Ramos (cell line): ENCODE measurements around the gene PLA2G2F.
"Not testable (repeated sequence)": the region's sequence is repeated elsewhere in the genome, so short reads cannot be mapped to it uniquely, and the experiment has no call there.

Source experiments
- in situ Hi-C: fragments of 300-500 bp; cut with MboI; formaldehyde crosslinking; loops from one replicate; pipeline ENCODE4 v1.14.3; 2022; ENCODE audit warnings: low sequenced_read_pairs; ENCODE audit not compliant: unreplicated experiment

PLA2G2F gene

DNA sequence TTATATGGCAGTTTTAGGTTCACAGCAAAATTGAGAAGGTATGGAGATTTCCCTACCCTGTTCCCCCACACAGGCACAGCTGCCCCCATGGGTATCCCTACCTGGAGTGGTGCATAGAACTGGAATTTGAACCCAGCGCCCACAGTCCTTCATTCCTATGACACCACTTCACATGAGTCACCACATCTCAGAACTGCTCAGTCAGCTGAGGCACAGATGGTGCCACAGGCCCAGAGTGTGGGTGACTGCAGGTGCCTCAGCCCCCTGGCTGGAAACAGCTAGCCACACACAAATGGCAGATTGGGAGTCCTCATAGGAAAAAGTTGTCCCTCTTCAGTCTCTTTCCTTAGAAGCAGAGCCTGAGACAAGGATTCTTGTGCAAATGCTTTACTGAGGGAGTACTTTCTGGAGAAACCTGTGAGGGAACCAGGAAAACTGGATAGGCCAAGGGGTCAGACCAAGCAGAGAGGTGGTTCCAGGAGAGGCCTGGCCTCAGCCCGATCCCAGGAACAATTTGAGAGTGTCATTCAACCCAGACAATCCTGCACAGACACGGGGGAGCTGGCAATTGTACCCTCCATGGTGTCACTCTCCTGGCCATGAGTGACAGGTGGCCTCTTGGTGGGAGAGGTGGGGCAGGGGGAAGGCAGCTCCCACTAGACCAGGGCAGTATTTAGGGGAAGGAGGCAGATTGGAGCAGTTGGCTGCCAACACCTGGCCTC, 26.7 kb upstream of the PLA2G2F start:
- in situ Hi-C loops: no loop called here

DNA sequence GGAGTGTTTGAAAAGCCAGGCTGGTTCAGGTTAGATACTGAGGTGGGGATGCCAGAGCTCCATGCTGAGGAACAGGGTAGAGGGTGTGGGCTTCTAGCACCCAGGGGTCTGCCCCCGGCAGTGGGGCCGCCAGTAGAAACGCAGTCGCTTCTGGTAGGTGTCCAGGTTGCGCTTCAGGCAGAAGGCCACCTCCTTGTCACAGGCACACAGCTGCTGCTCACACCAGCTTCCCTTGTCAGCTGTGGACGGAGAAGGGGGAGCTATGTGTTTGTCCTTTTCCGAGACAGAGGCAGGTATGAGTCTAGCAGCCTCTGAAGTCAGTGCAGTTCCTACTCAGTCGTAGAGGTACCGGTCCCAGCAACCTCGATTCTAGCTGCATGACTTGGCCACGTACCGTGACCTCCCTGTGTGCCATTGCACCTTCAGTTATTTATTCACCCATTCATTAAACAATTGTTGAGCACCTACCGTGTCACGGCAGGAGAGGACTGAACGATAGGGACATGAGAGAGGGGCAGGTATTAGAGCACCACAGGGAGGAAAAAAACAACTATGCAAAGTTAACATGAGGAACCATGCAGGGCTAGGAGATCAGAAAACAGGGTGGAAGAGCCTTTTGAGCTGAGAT, 25.0 kb upstream of the PLA2G2F start:
- in situ Hi-C loops: no loop called here

DNA sequence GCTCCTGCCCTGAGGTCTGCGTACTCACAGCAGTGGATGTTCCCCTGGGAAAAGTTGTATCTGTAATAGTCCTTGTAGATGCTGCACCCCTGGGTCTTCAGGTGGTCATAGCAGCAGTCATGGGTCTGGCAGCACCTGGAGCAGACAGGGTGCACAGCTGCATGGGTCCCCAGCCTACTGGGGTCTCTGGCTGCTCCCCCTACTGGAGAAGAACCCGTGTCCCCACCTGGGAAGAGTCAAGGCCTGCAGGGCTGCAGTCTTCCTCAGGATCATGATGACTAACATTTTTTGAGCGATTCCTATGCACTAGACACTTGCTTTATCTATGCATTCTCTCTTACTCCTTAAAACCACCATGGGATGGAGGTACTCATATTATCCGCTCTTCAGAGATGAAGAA, 23.6 kb upstream of the PLA2G2F start:
- in situ Hi-C loops: no loop called here

DNA sequence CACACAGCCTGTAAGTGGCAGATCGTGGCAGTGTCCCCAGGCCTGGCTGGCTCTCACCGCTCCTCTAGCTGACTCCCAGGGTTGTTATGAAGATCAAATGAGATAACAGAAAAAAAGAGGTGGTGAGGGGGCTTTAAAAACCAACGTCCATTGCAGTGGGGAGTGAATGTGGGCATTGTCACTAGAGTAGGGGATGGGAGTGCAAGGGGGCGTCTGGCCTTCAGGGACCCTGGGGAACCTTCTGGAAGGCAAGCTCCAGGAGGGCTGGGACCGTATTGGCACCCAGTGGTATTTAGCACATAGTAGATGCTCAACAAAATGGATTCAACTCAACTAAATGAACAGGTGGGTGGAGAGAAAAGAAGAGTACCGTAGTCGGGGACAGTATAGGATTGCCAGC, 23.2 kb upstream of the PLA2G2F start:
- in situ Hi-C loops: no loop called here

DNA sequence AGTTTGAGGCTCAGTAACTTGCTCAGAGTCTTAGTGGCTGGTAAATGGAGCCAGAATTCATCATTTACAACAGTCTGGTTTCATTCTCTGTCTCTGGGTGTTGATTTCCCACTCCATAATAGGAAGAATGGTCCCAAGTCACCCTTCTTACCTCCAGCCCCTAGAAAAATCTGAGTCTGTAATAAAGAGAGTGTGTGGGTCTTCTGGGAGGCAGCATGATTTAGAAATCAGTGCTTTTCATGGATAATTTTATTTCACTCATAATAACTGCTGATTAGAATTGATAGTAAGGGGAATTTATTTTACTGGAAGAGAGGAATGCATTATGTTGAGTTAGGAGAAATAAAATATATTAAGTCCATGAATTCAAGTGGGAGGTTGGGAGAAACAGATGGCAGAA, 21.9 kb upstream of the PLA2G2F start:
- in situ Hi-C loops: no loop called here

DNA sequence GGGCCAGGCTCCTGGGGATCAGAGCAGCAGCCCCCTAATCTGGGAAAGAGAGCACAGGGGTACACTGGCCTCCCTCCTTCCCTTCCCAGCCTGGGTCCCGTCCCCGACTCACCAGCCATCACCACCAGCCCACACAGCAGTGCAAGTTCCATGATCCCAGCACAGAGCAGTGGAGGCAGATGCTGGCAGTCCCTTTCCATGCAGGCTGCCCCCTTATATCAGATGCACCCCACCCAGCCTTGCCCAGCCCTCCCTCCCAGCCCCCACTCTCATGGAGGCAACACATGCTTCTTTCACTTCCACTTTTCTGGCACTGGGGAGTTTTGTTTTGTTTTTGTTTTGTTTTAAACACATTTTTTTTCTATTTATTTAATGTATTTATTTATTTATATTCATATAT, 19.8 kb upstream of the PLA2G2F start, which contains the start of gene PLA2G2D:
PLA2G2D (minus strand) TSS at position 190 of the 400 bp plus-strand sequence; CDS start at position 152, 38 bp downstream.
- in situ Hi-C loops: no loop called here

DNA sequence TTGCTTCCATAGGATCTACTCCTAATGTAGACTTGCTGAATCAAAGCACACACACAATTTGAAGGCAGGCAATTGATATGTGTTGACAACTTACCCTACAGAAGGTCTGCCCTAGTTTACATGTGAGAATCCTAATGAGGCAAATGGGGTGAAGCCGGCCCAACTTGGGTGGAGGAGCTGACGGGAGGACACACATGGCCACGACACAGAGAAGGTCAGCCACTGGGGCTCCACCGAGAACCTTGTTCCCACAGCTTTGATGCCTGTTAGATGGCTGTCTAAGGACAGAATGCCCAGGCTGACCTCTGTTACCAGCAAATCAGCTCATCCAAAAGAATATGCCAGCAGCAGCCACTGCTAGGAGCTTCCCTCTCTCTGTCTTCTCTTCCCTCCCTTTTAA, 18.3 kb upstream of the PLA2G2F start:
- in situ Hi-C loops: no loop called here

DNA sequence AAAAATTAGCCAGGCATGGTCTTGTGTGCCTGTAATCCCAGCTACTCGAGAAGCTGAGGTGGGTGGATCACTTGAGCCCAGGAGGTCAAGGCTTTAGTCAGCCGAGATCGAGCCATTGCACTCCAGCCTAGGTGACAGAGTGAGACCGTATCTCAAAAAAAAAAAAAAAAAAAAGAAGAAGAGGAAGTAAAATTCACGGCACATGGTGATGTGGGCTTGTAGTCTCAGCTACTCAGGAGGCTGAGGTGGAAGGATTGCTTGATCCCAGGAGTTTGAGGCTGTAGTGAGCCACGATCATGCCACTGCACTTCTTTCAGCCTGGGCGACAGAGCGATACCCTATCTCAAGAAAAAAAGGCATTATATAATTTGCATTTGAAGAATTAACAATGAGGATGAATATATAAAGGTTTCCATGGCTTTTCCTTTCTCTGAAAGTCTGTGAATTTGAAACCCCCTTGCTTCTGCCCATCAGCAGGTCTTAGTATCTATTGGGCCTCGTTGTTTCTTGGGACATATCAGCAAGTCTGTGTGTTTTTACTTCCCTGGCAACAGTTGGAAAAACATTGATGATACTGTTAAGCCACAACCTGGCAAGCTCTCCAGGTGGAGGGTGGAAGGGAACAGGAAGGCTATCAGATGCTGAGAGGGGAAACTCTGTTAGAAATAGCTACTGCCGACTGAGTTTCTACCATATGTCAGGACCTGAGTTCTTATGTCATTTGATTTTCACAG, 15.2 kb upstream of the PLA2G2F start:
- in situ Hi-C loops: no loop called here

DNA sequence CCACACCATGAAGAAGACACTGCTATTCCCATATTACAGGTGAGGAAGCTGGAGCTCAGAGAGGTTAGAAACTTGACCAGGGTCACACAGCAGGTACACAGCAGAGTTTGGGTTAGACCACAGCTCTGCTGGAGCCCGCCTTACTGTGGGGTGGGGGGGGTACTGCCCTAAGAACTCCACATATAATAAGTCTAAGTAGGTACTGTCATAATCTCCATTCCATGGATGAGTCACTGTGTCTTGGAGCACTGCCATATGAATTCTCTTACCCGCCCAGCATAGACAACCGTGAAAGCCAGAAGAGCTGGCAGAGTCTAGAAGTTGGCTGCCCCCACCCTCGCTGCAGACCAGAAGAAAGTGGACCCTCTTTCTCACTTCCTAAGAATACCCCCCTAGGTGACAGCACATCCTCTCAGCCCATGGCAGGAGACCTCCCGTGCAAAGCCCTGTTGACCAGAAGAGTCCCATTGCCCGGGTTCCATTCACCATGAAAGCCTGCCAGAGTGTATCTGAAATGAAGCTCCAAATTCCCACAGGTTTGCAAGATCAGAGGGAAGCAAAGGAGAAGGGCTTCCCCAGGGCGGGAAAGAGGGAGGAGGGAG, 14.6 kb upstream of the PLA2G2F start:
- in situ Hi-C loops: no loop called here

DNA sequence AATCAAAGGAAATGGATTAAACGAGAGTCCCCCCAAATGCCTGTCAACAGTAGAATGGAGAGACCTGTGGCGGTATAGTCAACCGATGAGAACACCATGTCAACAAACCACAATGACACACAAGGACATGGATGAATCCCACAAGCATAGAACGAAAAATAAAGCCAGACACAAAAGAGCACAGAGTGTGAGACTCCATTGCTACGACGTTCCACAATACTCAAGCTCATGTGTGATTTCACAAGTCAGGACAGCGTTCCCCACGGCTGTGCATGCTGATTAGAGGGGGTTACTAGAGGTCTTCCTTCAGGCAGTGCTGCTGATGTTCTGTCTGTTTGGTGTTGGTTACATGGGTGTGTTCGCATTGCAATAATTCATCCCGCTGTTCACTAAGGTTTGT, 14.0 kb upstream of the PLA2G2F start:
- in situ Hi-C loops: no loop called here

DNA sequence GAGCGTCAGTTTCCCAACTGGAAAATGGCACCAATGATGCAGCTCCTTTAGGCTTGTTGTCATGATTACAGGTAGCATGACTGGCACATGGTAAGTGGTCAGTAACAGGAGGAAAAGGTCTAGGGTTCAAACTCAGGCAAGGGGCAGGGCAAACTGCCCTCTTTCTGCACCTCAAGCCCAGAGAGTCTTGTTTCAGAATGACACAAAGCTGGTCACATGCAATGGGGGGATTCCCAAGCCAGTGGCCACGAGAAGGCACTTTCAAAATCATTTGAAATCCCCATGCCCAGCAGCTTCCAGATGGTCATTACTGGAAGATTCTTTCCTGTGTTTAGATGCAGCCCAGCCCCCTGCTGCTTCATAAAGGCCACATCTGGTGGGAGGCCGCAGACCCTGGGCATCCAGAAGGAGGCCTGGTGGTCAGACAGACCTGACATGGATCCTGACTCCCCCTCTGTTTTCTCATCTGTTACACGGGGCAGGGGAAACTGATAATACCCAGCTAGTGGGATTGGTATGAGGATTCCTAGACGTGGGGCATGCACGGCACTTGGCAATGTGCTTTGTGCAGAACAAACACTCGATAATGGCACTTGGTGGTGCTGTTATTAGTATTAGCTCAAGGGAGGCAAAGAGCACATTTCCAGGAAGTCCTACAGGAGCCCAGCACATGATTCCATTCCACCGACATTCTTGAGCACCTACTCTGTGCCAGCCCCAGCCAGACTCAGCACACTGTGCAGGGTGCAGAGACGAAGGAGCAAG, 12.9 kb upstream of the PLA2G2F start:
- in situ Hi-C loops: no loop called here

DNA sequence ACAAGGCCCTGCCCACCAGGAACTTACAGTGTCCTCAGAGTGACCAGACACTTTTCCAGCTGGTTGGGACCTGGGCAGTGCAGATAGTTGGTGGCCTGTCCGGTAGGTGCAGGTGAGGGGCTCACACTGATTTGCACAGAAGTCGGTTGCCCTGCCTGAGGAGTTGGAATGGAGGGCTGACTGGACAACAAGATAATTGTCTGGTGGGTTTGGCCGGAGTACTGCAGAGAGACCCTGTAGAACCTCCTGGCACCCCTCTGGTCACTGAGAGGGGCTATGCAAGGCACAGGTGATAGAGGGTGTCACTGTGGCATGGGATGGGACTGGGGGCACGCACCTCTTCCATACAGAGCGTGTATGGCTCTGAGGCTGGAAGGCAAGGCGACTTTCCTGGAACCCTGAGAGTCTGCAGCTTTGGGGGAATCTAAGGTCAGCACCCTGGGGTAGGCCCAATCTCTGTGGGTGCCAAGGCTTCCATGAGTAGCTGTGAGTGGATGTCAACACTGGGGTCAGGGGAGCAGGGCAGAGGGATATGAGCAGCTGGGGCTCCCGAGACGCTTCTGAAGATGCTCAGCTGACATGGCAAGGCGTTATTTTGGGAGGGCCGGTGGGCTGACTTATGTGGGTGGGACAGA, 12.2 kb upstream of the PLA2G2F start:
- in situ Hi-C loops: no loop called here

DNA sequence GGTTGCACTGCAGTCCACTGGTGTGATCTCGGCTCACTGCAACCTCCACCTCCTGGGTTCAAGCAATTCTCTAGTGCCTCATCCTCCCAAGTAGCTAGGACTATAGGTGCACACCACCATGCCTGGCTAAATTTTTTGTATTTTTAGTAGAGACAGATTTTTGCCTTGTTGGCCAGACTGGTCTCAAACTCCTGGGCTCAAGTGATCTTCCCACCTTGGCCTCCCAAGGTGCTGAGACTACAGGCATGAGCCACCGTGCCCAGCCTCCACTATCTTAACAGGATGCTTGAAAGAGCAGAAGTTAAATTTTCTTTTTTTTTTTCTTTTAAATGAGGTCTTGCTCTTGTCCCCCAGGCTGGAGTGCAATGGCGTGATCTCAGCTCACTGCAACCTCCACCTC, 8.6 kb upstream of the PLA2G2F start:
- in situ Hi-C loops: not testable (repeated sequence)

DNA sequence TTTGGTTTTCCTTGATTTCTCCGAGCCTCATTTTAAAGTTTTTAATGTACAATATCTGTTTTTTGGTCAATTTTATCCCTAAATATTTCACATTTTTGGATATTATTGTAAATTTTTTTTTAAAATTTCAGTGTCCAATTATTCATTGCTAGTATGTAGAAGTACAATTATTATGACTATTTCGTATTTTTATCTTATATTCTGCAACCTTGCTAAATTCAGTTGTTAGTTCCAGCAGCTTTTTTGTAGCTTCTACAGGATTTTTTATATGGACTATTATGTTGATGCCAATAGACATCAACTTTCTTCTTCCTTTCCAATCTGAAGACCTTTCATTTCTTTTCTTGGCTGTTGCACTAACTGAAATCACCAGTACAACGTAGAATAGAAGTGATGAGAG, 4.1 kb upstream of the PLA2G2F start:
- in situ Hi-C loops: no loop called here

DNA sequence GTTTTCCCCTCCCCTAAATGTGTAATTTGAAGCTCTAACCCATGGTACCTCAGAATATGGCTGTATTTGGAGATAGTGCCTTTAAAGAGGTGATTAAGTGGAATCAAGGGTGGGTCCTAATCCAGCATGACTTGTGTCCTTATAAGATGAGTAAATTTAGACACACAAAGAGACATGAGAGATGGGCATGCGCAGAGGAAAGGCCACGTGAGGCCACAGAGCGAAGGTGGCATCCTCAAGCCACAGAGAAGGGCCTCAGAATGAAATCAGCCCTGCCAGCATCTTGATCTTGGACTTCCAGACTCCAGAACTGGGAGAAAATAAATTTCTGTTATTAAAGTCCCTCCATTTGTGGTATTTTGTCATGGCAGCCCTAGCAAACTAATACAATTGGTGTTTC, 2.9 kb upstream of the PLA2G2F start:
- in situ Hi-C loops: no loop called here

DNA sequence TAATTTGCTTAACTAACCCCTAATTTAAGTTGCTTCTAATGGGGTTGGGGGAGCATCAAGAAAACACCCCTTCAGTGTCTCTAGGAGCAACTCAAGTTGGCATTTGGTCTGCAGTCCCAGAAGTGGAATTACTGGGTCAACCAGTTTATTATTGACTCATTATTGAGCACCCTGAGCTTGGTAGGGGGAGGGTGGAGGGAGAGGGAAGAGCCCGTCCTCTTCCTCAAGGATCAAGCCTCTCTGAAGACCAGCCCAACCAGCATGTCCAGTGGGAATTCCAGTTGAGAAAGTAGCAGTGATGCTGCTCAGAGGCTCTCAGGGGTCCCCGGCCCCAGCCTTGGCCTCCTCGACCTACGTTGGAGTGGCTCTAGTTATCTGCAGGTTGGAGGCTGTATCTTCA, 2.1 kb upstream of the PLA2G2F start:
- in situ Hi-C loops: no loop called here

DNA sequence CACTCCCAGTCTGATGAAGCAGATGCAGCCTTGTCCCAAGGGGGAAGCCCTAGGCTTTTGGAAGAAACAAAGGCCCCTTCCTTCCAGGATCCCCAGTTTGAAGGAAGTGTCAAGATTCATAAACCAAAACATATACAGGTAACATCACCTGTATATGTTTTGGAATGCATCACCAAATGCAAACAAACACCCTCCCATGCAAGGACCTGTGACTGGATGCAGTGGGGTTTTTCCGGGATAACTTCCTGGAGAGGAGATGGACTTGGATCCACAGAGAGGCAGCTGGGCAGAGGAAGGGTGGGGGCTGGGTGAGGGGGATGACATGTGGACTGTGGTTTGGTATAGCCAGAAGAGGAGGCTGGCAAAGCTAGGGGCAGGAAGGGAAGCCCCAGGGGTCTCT, 1.5 kb upstream of the PLA2G2F start:
- in situ Hi-C loops: no loop called here

DNA sequence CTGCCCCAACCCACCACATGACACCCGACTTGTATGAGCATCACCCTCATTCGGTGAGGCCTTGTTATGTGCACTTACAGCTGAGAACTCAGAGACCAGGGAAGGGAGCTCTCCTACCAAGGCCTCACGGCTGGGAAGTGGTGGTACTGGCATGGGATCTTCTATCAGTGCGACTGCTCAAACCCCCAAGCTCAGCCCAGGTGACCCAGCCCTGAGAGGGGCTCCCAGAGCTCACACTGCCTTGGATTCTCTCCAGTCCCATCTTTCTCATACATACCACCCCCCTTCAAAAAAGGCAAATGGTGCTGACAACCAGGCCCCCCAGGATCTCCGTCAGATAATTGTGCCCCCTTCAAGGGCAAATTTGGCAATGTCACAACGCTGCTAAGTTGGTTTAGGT, 777 bp upstream of the PLA2G2F start:
- in situ Hi-C loops: no loop called here

DNA sequence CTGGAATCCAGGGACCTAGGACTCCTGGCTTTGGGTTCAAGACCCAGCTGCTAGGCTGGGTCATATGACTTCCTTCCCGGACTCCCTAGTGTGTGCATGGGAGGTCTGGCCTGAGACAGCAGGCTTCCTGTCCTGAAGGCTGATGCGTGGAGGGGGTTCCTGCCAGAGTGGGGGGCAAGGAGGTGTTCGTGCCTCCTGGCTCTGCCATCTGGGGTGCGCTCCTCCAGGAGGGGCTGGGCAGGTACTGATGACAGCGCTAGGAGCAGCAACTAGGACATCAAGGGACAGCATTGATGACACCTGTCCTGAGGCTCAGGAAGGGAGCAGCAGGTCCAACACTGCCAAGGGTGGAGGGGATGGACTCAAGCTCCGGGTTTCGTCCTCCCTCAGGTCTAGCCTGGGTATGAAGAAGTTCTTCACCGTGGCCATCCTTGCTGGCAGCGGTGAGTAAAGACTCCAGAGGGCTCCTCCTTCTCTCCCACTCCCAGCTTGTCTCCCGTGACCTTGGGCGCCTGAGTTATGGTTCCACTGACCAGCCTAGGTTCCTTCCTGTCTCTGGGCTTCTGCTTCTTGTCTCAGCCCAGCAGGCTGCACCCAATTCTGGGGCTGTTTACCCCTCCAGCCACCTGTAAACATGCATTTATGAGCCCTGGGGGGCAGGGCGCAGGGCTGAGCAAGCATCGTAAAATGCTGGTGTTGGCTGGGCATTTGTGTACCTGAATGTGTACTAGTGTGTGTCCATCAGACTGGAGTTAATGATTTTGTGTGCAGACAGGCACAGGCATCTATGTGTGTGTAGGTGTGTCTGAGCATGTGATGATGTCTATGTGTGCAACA, 871 bp downstream of the PLA2G2F start:
- in situ Hi-C loops: no loop called here
